Suprapubic skin (tissue), 3 donors: Measurements from ENCODE around the gene MBD3L5.

Source experiments
- POLR2A ChIP-seq, 2 donors: fragments of 450-650 bp; IDR thresholded peaks; one replicate each; pipeline ENCODE4 v1.6.1; 2017; ENCODE audit warnings: antibody characterized with exemption in 2 of 2, mild to moderate bottlenecking in 2 of 2, moderate library complexity in 2 of 2
- TF ChIP-seq, protein P1 (sequence below), 2 donors: fragments of 200-600 bp in 1 of 2; fragments of 450-650 bp in 1 of 2; sonication (generic) in 1 of 2; IDR thresholded peaks; one replicate each; pipeline ENCODE4 v1.5.1; 2016 to 2019; ENCODE audit warnings: antibody characterized with exemption in 2 of 2, mild to moderate bottlenecking in 1 of 2, moderate library complexity in 1 of 2

DNA sequence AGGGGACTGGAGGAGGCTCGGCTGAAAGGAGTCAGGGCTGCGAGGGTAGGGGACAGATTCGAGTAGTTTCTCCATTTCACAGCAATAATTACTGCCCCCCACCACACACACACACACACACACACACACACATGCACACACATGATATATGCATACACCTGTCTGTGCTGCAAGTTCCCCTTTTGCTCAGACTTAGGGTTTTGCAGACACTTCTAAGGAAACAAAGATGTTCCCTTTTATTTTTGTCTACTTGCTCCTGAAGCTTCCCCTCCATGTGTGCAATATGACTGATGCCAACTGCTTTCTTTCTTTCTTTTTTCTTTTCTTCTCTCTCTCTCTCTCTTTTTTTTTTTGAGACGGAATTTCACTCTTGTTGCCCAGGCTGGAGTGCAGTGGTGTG lies 22.5 kb upstream of the MBD3L5 start:
- TF ChIP-seq, protein P1, sequence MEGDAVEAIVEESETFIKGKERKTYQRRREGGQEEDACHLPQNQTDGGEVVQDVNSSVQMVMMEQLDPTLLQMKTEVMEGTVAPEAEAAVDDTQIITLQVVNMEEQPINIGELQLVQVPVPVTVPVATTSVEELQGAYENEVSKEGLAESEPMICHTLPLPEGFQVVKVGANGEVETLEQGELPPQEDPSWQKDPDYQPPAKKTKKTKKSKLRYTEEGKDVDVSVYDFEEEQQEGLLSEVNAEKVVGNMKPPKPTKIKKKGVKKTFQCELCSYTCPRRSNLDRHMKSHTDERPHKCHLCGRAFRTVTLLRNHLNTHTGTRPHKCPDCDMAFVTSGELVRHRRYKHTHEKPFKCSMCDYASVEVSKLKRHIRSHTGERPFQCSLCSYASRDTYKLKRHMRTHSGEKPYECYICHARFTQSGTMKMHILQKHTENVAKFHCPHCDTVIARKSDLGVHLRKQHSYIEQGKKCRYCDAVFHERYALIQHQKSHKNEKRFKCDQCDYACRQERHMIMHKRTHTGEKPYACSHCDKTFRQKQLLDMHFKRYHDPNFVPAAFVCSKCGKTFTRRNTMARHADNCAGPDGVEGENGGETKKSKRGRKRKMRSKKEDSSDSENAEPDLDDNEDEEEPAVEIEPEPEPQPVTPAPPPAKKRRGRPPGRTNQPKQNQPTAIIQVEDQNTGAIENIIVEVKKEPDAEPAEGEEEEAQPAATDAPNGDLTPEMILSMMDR (IDR thresholded peaks at IDR 0.05): no peak
- no peak for TF ChIP-seq POLR2A (IDR thresholded peaks at IDR 0.05)
